PC-3 (cell line): ENCODE results near the gene DHCR24.

Experiments used
- CTCF ChIP-seq: fragments of 300-600 bp; sonication (generic); conservative IDR thresholded peaks from 2 replicates; pipeline ENCODE4 v1.5.1; 2017; ENCODE audit warnings: antibody characterized with exemption, low read depth, mild to moderate bottlenecking, low read length
- EZH2 ChIP-seq: fragments of 300-600 bp; sonication (generic); IDR thresholded peaks from one replicate; pipeline ENCODE4 v1.6.1; 2017; ENCODE audit warnings: antibody characterized with exemption, mild to moderate bottlenecking, low read length; ENCODE audit not compliant: unreplicated experiment

- TF ChIP-seq CTCF, result no peak
- no peak for TF ChIP-seq EZH2
Observed at GRCh38 chr1:54885807-54886723, 930 bp downstream of the DHCR24 start.
